ENCODE results near the gene CENATAC. TPM values are rescaled to one million over a fixed set of nuclear protein-coding genes. Genes with fewer than 3 reads are reported as not detected.

Gene CENATAC
- total RNA-seq, 2 donors from 2014 or later: 11.9 to 19.0 TPM

GRCh38 chr11:119000906-119001305 lies 3.0 kb downstream of the CENATAC start:
- Histone ChIP-seq H3K9ac (ENCODE audit: low read depth in 2 of 2, low read length in 2 of 2) (no peak overlapping the region), H3K4me1 (peaks cover 9% of the 10 kb centered on the region), H3K27me3 (no peaks in the 10 kb centered on the region), H3K9me3 (no peaks in the 10 kb centered on the region), H3K36me3 (no peaks in the 10 kb centered on the region), H3K4me3 (no peak overlapping the region), H3K27ac (no peak overlapping the region)
- no peak for DNase-seq
- intact Hi-C loops (cut with DNase I): no loop called here
- TF ChIP-seq, protein P1, sequence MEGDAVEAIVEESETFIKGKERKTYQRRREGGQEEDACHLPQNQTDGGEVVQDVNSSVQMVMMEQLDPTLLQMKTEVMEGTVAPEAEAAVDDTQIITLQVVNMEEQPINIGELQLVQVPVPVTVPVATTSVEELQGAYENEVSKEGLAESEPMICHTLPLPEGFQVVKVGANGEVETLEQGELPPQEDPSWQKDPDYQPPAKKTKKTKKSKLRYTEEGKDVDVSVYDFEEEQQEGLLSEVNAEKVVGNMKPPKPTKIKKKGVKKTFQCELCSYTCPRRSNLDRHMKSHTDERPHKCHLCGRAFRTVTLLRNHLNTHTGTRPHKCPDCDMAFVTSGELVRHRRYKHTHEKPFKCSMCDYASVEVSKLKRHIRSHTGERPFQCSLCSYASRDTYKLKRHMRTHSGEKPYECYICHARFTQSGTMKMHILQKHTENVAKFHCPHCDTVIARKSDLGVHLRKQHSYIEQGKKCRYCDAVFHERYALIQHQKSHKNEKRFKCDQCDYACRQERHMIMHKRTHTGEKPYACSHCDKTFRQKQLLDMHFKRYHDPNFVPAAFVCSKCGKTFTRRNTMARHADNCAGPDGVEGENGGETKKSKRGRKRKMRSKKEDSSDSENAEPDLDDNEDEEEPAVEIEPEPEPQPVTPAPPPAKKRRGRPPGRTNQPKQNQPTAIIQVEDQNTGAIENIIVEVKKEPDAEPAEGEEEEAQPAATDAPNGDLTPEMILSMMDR (IDR thresholded peaks at IDR 0.05): no peak

- DNase-seq: no peak
- intact Hi-C loops (cut with DNase I): no loop called here
- H3K36me3 ChIP-seq: no peaks in the 10 kb centered on the region
- TF ChIP-seq, protein P1 (IDR thresholded peaks at IDR 0.05): no peak
- H3K9me3 ChIP-seq: no peaks in the 10 kb centered on the region
- H3K4me3 ChIP-seq: no peak overlapping the region
- no peak overlapping the region for H3K9ac ChIP-seq (ENCODE audit: low read depth in 2 of 2, low read length in 2 of 2)
- no peaks in the 10 kb centered on the region for H3K4me1 ChIP-seq
- no peaks in the 10 kb centered on the region for H3K27me3 ChIP-seq
- H3K27ac ChIP-seq: no peak overlapping the region
These were observed 8.7 kb downstream of the CENATAC start for GRCh38 chr11:119006656-119007055.

GRCh38 chr11:119011476-119012053 lies 13.6 kb downstream of the CENATAC start:
- Histone ChIP-seq H3K9me3 (no peaks in the 10 kb centered on the region), H3K4me1 (peaks cover 4% of the 10 kb centered on the region), H3K9ac (ENCODE audit: low read depth in 2 of 2, low read length in 2 of 2) (no peak overlapping the region), H3K4me3 (no peak overlapping the region), H3K27me3 (no peaks in the 10 kb centered on the region), H3K27ac (no peak overlapping the region), H3K36me3 (no peaks in the 10 kb centered on the region)
- intact Hi-C loops (cut with DNase I): no loop called here
- no peak for DNase-seq
- TF ChIP-seq, protein P1 (IDR thresholded peaks at IDR 0.05): no peak

DNA sequence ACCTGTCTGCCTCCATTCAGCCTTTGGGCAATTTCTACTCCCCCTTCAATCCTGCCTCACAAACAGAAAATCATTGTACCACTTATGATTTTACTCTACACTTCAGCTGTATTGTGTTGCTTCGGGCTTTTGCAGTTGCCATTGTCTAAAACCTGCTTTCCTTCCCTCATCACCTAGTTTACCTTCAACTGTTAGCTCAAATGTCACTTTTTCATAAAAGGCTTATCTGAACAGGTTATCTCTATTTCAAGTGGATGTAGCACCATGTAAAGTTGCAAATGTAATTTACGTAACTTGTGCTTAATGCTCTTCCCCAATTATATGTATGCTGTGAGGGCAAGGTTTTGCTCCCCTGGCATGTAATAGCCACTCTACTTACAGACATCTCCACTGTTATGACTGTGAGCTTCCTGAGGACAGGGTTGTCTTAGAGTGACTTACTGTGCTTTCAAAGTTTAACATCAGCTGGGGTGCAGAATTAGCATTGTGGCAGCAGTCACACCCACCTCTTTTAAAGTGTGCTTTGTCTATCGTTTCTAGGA lies 14.8 kb downstream of the CENATAC start:
- no peak overlapping the region for H3K27ac ChIP-seq
- no peak for DNase-seq
- intact Hi-C loops (cut with DNase I): no loop called here
- H3K4me1 ChIP-seq: peaks cover 9% of the 10 kb centered on the region
- TF ChIP-seq, protein P1 (IDR thresholded peaks at IDR 0.05): no peak
- H3K27me3 ChIP-seq: no peaks in the 10 kb centered on the region
- no peak overlapping the region for H3K4me3 ChIP-seq
- no peaks in the 10 kb centered on the region for H3K36me3 ChIP-seq
- no peaks in the 10 kb centered on the region for H3K9me3 ChIP-seq
- no peak overlapping the region for H3K9ac ChIP-seq (ENCODE audit: low read depth in 2 of 2, low read length in 2 of 2)

- Histone ChIP-seq H3K4me3 (no peak overlapping the region), H3K27me3 (no peaks in the 10 kb centered on the region), H3K36me3 (no peaks in the 10 kb centered on the region), H3K4me1 (peaks cover 9% of the 10 kb centered on the region), H3K9ac (ENCODE audit: low read depth in 2 of 2, low read length in 2 of 2) (no peak overlapping the region), H3K9me3 (no peaks in the 10 kb centered on the region), H3K27ac (no peak overlapping the region)
- no peak for DNase-seq
- TF ChIP-seq, protein P1 (IDR thresholded peaks at IDR 0.05): no peak
- intact Hi-C loops (cut with DNase I): no loop called here
These were observed 16.4 kb downstream of the CENATAC start for GRCh38 chr11:119014209-119014924.

Measured in colonic mucosa (tissue), 4 donors.